AG04449 (cell line): ENCODE data around the gene SMG6.

ENCODE experiments used
- CTCF ChIA-PET: fragments of 350-600 bp; formaldehyde crosslinking; extraction: SDS; loops from one replicate; lab custom pipeline; 2021; ENCODE audit warnings: antibody characterized with exemption; lab: Yijun Ruan, JAX
- POLR2A ChIA-PET: fragments of 400-600, 350-600 bp; formaldehyde crosslinking; extraction: SDS; loops from one replicate; lab custom pipeline; 2020; ENCODE audit warnings: antibody characterized with exemption, inconsistent platforms; lab: Yijun Ruan, JAX
- DNase-seq: peaks from one replicate; pipeline ENCODE4 v3.0.0-alpha.2; 2010; ENCODE audit warnings: low read depth, low spot score
- H3K4me3 ChIP-seq: 2 replicates; pipeline ENCODE4 v1.5.1; 2011; ENCODE audit warnings: low read depth, mild to moderate bottlenecking, control low read depth, low read length
- TF ChIP-seq, protein P1 (sequence below): IDR thresholded peaks from one replicate; pipeline ENCODE4 v1.5.1; 2011; ENCODE audit warnings: mild to moderate bottlenecking, moderate library complexity, low read length, control low read depth, inconsistent platforms; ENCODE audit not compliant: insufficient read depth; ENCODE audit errors: missing control alignments

SMG6 gene

DNA sequence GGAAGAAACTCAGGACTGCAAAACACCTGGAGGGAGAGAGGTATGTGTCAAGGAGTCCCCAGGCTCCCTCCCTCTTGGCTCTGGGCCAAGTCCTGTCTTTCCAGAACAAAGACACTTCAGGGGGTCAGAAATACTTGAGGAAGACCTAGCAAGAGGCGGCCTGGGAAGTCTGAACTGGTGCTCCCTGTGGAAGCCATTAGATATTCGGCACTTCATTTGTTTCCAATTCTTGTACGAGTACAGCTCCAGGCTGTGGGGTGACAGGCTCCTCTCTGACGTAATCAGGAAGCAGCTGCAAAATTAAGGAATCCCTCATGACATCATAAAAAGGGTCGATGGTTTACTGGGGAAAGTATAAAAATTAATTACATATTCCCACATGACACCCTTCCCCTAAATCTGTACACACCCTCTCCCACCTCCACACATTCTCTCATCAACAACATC is 108.7 kb downstream of the SMG6 start:
- POLR2A ChIA-PET, result no interaction called here
- DNase-seq, result no peak
- no peak overlapping the region for H3K4me3 ChIP-seq
- TF ChIP-seq, protein P1, sequence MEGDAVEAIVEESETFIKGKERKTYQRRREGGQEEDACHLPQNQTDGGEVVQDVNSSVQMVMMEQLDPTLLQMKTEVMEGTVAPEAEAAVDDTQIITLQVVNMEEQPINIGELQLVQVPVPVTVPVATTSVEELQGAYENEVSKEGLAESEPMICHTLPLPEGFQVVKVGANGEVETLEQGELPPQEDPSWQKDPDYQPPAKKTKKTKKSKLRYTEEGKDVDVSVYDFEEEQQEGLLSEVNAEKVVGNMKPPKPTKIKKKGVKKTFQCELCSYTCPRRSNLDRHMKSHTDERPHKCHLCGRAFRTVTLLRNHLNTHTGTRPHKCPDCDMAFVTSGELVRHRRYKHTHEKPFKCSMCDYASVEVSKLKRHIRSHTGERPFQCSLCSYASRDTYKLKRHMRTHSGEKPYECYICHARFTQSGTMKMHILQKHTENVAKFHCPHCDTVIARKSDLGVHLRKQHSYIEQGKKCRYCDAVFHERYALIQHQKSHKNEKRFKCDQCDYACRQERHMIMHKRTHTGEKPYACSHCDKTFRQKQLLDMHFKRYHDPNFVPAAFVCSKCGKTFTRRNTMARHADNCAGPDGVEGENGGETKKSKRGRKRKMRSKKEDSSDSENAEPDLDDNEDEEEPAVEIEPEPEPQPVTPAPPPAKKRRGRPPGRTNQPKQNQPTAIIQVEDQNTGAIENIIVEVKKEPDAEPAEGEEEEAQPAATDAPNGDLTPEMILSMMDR, result no peak
- CTCF ChIA-PET, result interaction anchor here (0.7 to 1.6 kb wide), 2 partner anchors 13 to 37 kb away, joined by 3 to 5 read pairs; no protein-coding TSS in a partner anchor

DNA sequence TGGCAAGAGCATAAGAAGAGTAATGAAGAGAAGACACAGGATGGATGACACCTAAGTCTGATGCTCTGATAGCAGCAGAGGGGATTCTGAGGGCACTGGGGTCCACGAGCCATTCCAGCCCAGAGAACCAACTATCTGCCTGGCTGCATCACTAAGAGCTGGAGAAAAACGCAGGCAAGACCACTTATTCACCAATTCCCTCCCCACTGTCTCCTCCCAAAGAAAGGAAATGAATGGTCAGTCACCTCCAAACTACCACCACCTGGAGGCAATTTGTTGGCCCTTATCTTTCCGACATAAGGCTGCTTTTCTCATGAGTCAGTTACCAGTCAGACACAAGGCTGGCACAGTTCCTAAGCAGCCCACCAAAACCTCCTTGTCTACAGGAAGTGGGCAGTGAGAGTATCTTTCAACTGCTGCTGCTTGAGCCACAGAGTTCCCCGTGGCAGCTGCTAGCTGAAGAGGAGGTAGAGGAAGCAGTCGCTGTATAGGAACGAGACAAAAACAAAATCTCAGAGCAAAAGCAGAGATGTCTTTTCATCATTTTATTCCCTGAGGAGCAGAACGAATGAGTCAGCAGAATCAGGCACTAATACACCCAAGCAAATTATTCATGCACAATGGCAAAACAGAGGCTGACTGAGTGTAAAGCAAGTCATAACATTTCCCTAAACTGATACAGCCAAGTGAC is 111.1 kb downstream of the SMG6 start:
- ChIA-PET CTCF (interaction anchor here (1.5 kb wide), 1 partner anchor 11 kb away, joined by 7 read pairs; no protein-coding TSS in a partner anchor), POLR2A (interaction anchor here (0.6 to 2.0 kb wide), 3 partner anchors 11 to 15 kb away, joined by 3 to 10 read pairs (median 4); no protein-coding TSS in a partner anchor)
- no peak for DNase-seq
- no peak overlapping the region for H3K4me3 ChIP-seq
- TF ChIP-seq, protein P1, result no peak

DNA sequence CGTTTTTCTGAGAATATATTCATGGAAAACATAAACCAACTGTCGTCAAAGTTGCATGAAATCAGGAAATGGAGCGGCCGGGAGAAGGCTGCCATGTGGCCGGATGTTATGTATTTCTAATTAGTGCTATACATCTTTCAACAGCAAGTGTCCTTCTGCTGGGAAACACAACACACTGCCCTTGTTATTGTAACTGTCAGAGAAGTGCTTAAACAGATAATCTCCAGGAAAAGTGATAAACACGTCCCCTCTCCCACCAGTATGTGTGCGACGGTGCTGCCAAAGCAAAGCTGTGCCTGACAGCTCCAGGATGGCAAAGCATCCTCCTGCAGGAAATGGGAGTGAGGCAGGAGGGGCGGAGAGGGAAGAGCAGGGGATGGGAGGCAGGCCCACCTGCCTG is 111.8 kb downstream of the SMG6 start:
- ChIA-PET CTCF (interaction anchor here (1.5 kb wide), 1 partner anchor 10 kb away, joined by 7 read pairs; no protein-coding TSS in a partner anchor), POLR2A (interaction anchor here (2.0 kb wide), 1 partner anchor 10 kb away, joined by 10 read pairs; no protein-coding TSS in a partner anchor)
- DNase-seq, result no peak
- TF ChIP-seq, protein P1, result no peak
- no peak overlapping the region for H3K4me3 ChIP-seq

DNA sequence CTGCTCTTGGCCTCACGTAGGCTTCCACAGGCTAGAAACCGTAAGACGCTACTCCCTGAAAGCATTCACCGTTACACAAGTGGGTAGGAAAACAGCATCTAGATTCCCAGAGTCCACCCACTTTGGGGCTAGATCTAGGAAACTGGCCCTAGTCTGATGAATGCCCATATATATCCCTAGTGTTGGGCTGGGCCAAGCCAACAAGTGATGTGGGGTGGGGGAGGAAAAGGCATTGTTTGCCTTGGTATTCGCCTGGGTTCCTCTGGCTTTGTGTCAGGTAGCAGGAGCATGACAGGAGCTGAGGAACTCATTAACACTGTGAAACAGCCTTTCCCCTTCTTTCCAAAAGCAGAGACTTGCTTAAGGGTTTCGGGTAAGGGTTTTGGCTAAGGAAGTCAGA is 112.4 kb downstream of the SMG6 start:
- TF ChIP-seq, protein P1, result no peak
- ChIA-PET POLR2A (interaction anchor here (2.0 kb wide), 1 partner anchor 10 kb away, joined by 10 read pairs; no protein-coding TSS in a partner anchor), CTCF (interaction anchor here (1.5 kb wide), 1 partner anchor 9 kb away, joined by 7 read pairs; no protein-coding TSS in a partner anchor)
- H3K4me3 ChIP-seq, result no peak overlapping the region
- DNase-seq, result no peak

DNA sequence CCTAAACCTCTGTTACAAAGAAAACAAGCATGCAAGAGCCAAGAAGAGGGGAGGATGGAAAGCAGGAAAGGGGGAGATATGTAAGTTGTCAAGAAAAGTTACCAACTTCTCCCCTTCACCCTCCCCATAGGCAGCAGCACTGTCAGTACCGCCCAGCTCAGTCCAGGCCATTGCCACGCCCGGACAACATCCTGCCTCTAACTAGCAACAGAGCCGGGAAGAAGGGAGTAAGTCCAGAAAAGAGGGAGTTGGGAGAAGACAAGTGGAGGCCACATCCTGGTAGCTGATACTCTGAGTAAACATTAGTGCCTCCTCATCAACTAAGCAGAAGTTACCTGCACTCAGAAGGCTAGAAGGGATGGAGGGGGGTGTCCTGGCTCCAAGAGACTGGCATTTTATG is 113.6 kb downstream of the SMG6 start:
- H3K4me3 ChIP-seq, result no peak overlapping the region
- TF ChIP-seq, protein P1, result no peak
- DNase-seq, result no peak
- POLR2A ChIA-PET, result interaction anchor here (1.2 kb wide), 1 partner anchor 9 kb away, joined by 5 read pairs; no protein-coding TSS in a partner anchor
- CTCF ChIA-PET, result interaction anchor here (0.8 to 1.7 kb wide), 5 partner anchors 8 to 42 kb away, joined by 3 to 5 read pairs (median 4); no protein-coding TSS in a partner anchor
